Caki2 (cell line): ENCODE measurements around the gene OARD1. TPM values are rescaled to one million over a fixed set of nuclear protein-coding genes. Genes with fewer than 3 reads are reported as not detected.

Experiments used
- DNase-seq: peaks from one replicate; pipeline ENCODE4 v3.0.0-alpha.2; 2015; ENCODE audit warnings: low read depth
- in situ Hi-C: cut with HindIII; loops from 2 replicates; pipeline ENCODE4 v1.10.0; 2016; ENCODE audit warnings: low sequenced_read_pairs, low pct_unique_long_range_greater_than_20kb, mixed read lengths
- total RNA-seq: library from RNA; depleted of rRNA; stranded (reverse); fragments of >200 nt; shearing (Covaris generic); gene quantifications from 2 replicates; pipeline ENCODE4 v1.2.3, GENCODE V29; 2014; ENCODE audit warnings: low replicate concordance

OARD1 gene
- total RNA-seq, 1 experiment from 2014 or later, result 34.2 TPM

- in situ Hi-C loops, result no loop called here
- DNase-seq, result no peak
Measured at GRCh38 chr6:41077536-41077935, 5.4 kb upstream of the OARD1 start.

- in situ Hi-C loops, result no loop called here
- no peak for DNase-seq
Measured at GRCh38 chr6:41075651-41076626, 3.8 kb upstream of the OARD1 start.

GRCh38 chr6:41074692-41075436 is 2.7 kb upstream of the OARD1 start:
- DNase-seq, result no peak
- in situ Hi-C loops, result no loop called here

- peak; percentile 28 for DNase-seq
- in situ Hi-C loops, result no loop called here
Measured at GRCh38 chr6:41073968-41074691, 2.0 kb upstream of the OARD1 start.

GRCh38 chr6:41073203-41073967 is 1.2 kb upstream of the OARD1 start:
- in situ Hi-C loops, result no loop called here

GRCh38 chr6:41072836-41073202 is 663 bp upstream of the OARD1 start, which contains the start of gene NFYA:
TSS of gene NFYA (plus strand) at chr6:41072974. CDS start at chr6:41079090, 6,116 bp downstream.
- in situ Hi-C loops, result no loop called here
- DNase-seq, result no peak

More at GRCh38 chr6:41073203-41073967, 1.2 kb upstream of the OARD1 start:
- peak; percentile 85 for DNase-seq

- DNase-seq, result no peak
- in situ Hi-C loops, result no loop called here
Measured at GRCh38 chr6:41071501-41071922, 644 bp downstream of the OARD1 start.

- DNase-seq, result peak; percentile 62
- in situ Hi-C loops, result no loop called here
Measured at GRCh38 chr6:41066867-41067304, 5.3 kb downstream of the OARD1 start.

GRCh38 chr6:41065550-41066026 is 6.6 kb downstream of the OARD1 start:
- no peak for DNase-seq
- in situ Hi-C loops, result no loop called here

GRCh38 chr6:41064841-41065240 is 7.3 kb downstream of the OARD1 start:
- in situ Hi-C loops, result no loop called here

GRCh38 chr6:41063884-41064285 is 8.3 kb downstream of the OARD1 start:
- in situ Hi-C loops, result no loop called here
- DNase-seq, result no peak

More at GRCh38 chr6:41064841-41065240, 7.3 kb downstream of the OARD1 start:
- no peak for DNase-seq

- no peak for DNase-seq
- in situ Hi-C loops, result no loop called here
Measured at GRCh38 chr6:41062056-41062455, 10.1 kb downstream of the OARD1 start.

- in situ Hi-C loops, result no loop called here
- no peak for DNase-seq
Measured at GRCh38 chr6:41061196-41061726, 10.9 kb downstream of the OARD1 start.

GRCh38 chr6:41059556-41059955 is 12.6 kb downstream of the OARD1 start:
- in situ Hi-C loops, result no loop called here

GRCh38 chr6:41058783-41059181 is 13.4 kb downstream of the OARD1 start:
- in situ Hi-C loops, result no loop called here

More at GRCh38 chr6:41059556-41059955, 12.6 kb downstream of the OARD1 start:
- DNase-seq, result no peak

GRCh38 chr6:41056768-41057490 is 15.2 kb downstream of the OARD1 start:
- in situ Hi-C loops, result no loop called here

More at GRCh38 chr6:41058783-41059181, 13.4 kb downstream of the OARD1 start:
- DNase-seq, result no peak

GRCh38 chr6:41055149-41055548 is 17.0 kb downstream of the OARD1 start:
- in situ Hi-C loops, result no loop called here
- no peak for DNase-seq

More at GRCh38 chr6:41056768-41057490, 15.2 kb downstream of the OARD1 start:
- DNase-seq, result no peak
